NCI-H1092 treated with DMSO at 0.1 percent for 48 hours (cell line): Measurements from ENCODE around the gene FAM170B.

Experiments
- DNase-seq: peaks from one replicate; lab custom pipeline; 2025; lab: John Stamatoyannopoulos, UW

FAM170B gene

DNA sequence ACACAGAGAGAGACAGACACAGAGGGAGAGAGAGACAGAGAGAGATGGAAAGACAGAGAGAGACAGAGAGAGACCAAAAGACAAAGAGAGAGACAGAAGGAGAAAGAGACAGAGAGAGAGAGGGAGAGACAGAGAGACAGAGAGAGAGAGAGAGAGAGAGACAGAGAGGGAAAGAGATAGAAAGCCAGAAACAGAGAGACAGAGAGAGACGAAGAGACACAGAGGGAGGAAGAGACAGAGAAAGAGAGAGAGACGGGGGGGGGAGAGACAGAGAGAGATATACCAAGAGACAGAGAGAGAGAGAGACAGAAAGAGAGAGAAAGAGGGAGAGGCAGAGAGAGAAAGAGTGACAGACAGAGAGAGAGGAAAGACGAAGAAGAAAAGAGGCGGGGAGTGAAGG is 28.7 kb downstream of the FAM170B start:
- DNase-seq = no peak

DNA sequence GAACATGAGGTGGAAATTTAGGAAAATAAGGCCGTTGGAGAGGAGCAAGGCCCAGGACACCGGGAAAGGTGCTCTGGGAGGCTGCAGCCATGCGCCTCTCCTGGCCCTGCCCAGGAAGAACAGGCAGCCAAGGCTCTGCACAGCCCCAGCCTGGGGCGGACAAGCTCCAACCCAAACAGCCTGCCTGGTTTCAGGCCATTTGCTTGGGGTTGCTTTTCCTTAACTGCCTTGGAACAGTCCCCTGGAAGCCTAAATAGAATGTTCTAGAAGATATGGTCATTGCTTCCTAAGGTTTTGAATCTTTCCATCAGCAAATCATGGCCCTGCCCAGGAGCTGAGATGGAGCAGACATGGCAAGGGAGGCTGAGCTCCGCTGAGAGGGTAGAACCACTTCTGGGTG is 29.5 kb downstream of the FAM170B start:
- no peak for DNase-seq

DNA sequence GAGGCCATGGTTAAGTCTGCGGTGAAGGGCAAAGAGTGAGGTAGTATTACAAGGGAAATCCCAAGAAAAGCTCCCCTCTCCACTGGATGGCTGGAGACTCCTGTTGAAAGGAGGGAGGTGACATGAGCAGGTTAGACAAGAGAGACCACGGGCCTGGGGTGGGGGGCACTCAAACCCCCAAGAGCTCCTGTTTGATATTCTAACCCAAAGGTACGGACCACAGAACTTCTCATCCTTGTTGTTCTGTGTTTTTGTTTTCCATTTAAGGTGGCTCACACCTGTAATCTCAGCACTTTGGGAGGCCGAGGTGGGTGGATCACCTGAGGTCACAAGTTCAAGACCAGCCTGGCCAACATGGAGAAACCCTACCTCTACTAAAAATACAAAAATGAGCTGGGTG is 30.1 kb downstream of the FAM170B start:
- DNase-seq = no peak

DNA sequence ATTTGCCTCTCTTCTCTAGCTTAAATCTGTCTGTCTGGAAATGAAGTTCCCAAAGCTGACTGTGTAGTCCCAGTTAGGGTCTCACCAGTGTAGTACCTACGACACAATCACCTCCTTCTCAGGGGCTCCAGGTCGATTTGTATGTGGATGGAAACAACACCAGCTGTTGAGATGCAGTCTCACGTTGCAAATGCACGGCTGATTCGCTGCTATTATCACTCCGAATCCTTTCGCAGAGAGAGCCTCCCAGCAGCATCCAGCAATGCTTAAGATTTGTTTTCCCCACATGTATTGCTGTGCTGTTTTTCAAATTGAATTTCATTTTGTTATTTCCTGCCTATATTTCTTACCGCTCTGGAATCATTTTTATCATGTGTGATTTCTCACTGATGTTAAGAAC is 34.8 kb downstream of the FAM170B start:
- no peak for DNase-seq

DNA sequence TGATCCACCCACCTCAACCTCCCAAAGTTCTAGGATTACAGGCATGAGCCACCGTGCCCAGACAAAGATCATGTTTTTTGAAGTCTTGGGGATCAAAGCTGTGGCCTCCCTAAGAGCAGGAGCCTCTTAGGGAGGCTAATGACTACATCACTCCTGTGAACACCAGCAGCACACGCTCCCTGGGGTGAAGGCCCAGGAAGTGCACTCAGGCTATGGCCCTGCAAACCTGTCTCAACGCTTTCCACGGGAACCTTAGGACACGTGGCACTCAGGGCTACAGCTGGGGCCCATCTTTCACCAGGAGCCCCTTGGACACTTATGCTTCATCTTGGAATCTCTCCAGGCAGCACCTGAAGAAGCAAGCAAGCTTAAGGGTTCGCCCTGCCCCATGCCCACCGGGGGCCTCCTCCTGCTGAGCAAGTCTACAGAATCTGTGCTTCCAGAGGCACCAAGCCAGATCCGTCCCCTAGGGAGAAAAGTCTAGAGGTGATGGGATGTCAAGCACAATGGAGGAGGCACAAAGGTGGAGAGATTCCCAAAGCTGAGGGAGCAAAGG is 36.9 kb downstream of the FAM170B start:
- DNase-seq = no peak

GRCh38 chr10:49094646-49095045 is 39.2 kb downstream of the FAM170B start:
- DNase-seq = no peak

DNA sequence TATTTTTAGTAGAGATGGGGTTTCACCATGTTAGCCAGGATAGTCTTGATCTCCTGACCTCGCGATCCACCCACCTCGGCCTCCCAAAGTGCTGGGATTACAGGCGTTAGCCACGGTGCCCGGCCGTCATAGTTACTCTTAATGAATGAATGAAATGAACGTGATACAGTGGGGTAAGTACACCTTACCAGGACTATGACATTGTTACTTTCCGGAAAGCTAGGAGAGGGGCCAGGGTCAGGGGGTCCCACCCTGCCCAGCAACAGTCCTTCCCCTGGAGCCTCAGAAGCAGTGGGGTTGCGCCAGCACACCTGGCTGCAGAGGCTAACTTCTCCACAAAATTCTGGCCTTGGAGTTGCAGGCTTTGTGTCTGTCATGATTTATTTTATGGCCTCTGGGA is 39.9 kb downstream of the FAM170B start:
- no peak for DNase-seq

DNA sequence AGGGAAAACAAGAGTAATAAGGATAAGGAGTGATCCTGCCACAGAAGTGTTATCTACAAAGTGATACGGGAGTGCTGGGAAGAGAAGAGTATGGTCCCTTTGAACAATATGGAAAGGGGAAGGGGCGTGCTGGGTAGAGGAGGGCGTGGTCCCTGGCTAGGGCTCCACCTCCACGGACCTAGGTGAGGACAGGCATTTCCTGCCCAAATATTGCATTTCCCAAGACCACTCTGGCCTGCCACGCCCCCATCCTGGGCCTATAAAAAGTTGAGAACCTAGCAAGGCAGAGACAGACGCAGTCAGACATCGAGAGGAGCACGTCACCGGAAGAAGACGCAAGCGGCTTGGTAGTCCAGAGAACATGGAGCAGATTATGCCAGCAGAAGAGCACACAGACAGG is 41.3 kb downstream of the FAM170B start:
- no peak for DNase-seq

- DNase-seq = no peak
These were observed 42.2 kb downstream of the FAM170B start for GRCh38 chr10:49091450-49092210.

GRCh38 chr10:49090696-49091380 is 43.0 kb downstream of the FAM170B start:
- no peak for DNase-seq

DNA sequence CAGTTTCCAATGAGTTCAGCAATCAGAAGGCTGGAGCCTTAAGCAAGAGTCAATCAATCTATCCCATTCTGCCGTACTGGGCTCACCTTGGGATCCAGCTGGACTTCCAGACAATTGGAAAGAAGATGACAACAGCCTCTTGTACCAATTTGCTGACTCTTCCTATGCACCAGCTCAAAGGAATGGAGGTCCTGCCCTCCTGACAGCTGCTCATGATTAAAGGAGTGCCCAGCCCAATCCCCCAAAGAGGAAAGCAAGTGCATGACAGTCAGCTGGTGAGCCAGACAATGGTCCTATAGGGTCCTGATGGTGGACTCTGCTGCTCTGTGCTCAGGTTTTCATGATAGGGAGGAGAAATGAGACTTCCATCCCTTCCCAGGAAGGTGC is 43.6 kb downstream of the FAM170B start:
- DNase-seq = no peak

GRCh38 chr10:49089557-49090188 is 44.1 kb downstream of the FAM170B start:
- no peak for DNase-seq

DNA sequence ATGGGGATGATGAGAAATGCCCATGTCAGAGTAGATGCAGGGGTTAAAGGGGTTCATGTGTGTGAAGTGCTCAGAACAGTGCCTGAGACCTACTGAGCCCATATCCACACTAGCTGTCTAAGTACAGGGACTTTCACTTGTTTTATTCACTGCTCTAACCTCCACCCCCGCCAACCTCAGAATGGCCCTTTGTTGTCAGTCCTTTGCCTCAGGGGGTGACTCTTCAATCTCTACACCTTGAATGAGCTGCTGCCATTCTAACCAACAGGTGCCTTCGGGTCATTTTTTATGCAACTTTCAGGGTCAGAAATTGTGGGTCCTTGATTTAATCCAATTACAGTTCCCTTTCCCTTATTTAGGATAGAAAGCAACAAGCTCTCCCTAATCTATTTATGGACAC is 44.7 kb downstream of the FAM170B start:
- DNase-seq = no peak

DNA sequence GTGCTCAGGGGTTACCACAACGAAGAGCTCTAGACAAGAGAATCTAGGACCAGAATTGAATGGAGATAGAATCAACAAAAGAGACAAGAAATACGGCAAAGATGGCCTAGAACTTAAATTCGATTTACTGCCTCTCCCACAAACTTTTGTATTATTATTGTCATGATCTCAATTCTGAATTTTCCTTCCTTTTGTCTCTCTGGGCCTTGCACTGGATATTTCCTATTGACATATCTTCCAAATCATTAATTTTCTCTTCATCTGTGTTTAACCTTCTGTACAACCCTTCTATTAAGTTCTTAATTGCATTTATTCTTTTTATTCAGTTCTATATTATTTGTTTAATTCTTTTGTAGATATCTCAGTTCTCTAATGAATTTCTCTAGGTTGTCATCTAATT is 46.9 kb downstream of the FAM170B start:
- no peak for DNase-seq

- DNase-seq = peak; percentile 79
These were observed 50.6 kb downstream of the FAM170B start for GRCh38 chr10:49083261-49083660.

DNA sequence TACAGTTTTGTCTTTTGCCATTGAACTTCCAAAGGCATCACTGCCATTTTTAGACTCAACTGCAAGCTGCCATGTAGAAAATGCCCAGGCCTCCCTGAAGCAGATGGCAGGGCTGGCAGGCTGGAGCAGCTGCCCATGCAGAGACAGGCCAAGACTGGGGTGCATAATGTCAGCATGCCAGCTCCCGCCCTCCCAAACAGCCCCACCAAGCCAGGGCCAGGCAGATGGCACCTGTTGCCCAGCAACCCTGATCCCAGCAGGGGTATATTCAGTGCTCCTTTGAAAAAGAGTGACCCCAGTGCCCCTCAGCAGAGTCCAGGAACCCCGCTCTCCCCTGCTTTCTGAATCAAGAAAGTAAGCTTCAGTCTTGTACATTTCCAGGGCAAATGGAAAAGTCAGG is 51.1 kb downstream of the FAM170B start:
- peak; percentile 79 for DNase-seq

GRCh38 chr10:49081547-49082275 is 52.1 kb downstream of the FAM170B start:
- peak; percentile 57 for DNase-seq
